WTC11 (cell line): ENCODE measurements around the gene DDX21. TPM values are rescaled to one million over a fixed set of nuclear protein-coding genes. Genes with fewer than 3 reads are reported as not detected.

Experiments
- total RNA-seq: library from RNA; stranded (reverse); gene quantifications from 3 replicates; pipeline ENCODE4 v1.2.3, GENCODE V29; 2021

The DDX21 gene
- total RNA-seq, 1 experiment from 2014 or later = 194 TPM

Other genes with a start within 250 kb of the DDX21 start
- 75.0 to 95.4 TPM (median 79.7 TPM) in 3 replicates for gene CCAR1, start 234.9 kb upstream of the DDX21 start, total RNA-seq
- 1.6 to 1.9 TPM (median 1.6 TPM) in 3 replicates for gene STOX1, start 128.6 kb upstream of the DDX21 start, total RNA-seq
- 37.1 to 43.4 TPM (median 42.9 TPM) in 3 replicates for gene DDX50, start 54.9 kb upstream of the DDX21 start, total RNA-seq
- gene KIFBP, start 32.6 kb downstream of the DDX21 start, total RNA-seq = 31.2 to 34.7 TPM (median 33.4 TPM) in 3 replicates
- gene SRGN, start 131.9 kb downstream of the DDX21 start, total RNA-seq = 1.2 to 1.4 TPM (median 1.3 TPM) in 3 replicates
- 34.2 to 39.4 TPM (median 37.4 TPM) in 3 replicates for gene VPS26A, start 168.0 kb downstream of the DDX21 start, total RNA-seq
- 41.2 to 43.7 TPM (median 43.0 TPM) in 3 replicates for gene SUPV3L1, start 224.1 kb downstream of the DDX21 start, total RNA-seq